H1 (cell line): ENCODE data around the gene ATP5F1E.

Experiments used
- CEBPB ChIP-seq: IDR thresholded peaks from 2 replicates; pipeline ENCODE4 v1.6.1; 2012; ENCODE audit warnings: low read depth, low read length
- EP300 ChIP-seq, 2 experiments: IDR thresholded peaks; 1 replicate in 1 of 2; 2 replicates in 1 of 2; pipeline ENCODE4 v1.6.1; 2011 to 2012; ENCODE audit warnings: low read depth in 2 of 2, low read length in 2 of 2, mild to moderate bottlenecking in 2 of 2, borderline replicate concordance in 1 of 2, inconsistent platforms in 1 of 2, moderate library complexity in 1 of 2
- FOSL1 ChIP-seq: IDR thresholded peaks from 2 replicates; pipeline ENCODE4 v1.6.1; 2011; ENCODE audit warnings: mild to moderate bottlenecking, low read depth, low read length, moderate library complexity; ENCODE audit not compliant: insufficient read depth
- TF ChIP-seq, protein P1 (sequence below), 3 experiments: IDR thresholded peaks; 1 replicate in 2 of 3; 2 replicates in 1 of 3; pipeline versions ENCODE4 v1.5.1 to v1.6.1; 2011; ENCODE audit warnings: low read length in 3 of 3, mild to moderate bottlenecking in 3 of 3, inconsistent platforms in 2 of 3, low read depth in 1 of 3, moderate library complexity in 1 of 3; ENCODE audit not compliant: insufficient read depth in 1 of 3; ENCODE audit errors: control extremely low read depth in 1 of 3

DNA sequence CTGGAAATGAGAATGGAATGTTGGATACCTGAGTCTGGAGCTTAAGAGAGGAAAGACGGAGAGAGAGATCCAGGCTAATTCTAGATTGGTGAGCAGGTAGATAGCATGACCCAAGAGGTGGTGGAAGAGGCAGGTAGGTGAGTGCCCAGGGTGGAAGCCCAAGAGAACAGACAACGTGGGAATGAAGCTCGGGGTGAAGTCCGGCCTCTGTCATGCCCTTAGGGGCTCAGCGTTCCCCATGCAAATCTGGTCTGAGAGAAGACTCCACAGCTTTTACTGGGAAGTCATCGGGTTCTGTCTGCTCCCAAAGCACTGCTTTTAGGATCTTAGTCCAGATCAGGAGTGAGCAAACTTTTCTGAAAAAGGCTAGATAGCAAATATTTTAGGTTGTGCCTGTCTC is 47.4 kb downstream of the ATP5F1E start:
- TF ChIP-seq, protein P1, sequence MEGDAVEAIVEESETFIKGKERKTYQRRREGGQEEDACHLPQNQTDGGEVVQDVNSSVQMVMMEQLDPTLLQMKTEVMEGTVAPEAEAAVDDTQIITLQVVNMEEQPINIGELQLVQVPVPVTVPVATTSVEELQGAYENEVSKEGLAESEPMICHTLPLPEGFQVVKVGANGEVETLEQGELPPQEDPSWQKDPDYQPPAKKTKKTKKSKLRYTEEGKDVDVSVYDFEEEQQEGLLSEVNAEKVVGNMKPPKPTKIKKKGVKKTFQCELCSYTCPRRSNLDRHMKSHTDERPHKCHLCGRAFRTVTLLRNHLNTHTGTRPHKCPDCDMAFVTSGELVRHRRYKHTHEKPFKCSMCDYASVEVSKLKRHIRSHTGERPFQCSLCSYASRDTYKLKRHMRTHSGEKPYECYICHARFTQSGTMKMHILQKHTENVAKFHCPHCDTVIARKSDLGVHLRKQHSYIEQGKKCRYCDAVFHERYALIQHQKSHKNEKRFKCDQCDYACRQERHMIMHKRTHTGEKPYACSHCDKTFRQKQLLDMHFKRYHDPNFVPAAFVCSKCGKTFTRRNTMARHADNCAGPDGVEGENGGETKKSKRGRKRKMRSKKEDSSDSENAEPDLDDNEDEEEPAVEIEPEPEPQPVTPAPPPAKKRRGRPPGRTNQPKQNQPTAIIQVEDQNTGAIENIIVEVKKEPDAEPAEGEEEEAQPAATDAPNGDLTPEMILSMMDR (IDR thresholded peaks at IDR 0.05; ENCODE audit: control extremely low read depth in 1 of 3, insufficient read depth in 1 of 3, low read depth in 1 of 3, low read length in 3 of 3): no peak
- no peak for TF ChIP-seq CEBPB
- no peak for TF ChIP-seq EP300 (IDR thresholded peaks at IDR 0.05; ENCODE audit: borderline replicate concordance in 1 of 2, low read depth in 2 of 2, low read length in 2 of 2)
- TF ChIP-seq FOSL1: no peak
